ENCODE results near the gene ADAM15. TPM values are rescaled to one million over a fixed set of nuclear protein-coding genes. Genes with fewer than 3 reads are reported as not detected.

ADAM15 gene
- total RNA-seq, 1 donor from 2014 or later, result 69.0 TPM

GRCh38 chr1:155032886-155033285, 18.2 kb upstream of the ADAM15 start:
- Mint-ChIP-seq H3K9me3 (no peaks in the 10 kb centered on the region), H3K27me3 (peaks cover 4% of the 10 kb centered on the region), H3K4me3 (no peak overlapping the region), H3K36me3 (no peaks in the 10 kb centered on the region), H3K27ac (peak overlapping the region; percentile 36), H3K4me1 (ENCODE audit: unreplicated experiment) (no peaks in the 10 kb centered on the region)
- TF ChIP-seq CTCF (conservative IDR thresholded peaks at IDR 0.05), result no peak
- DNase-seq (ENCODE audit: extremely low spot score, unreplicated experiment), result no peak

GRCh38 chr1:155033524-155033923, 17.6 kb upstream of the ADAM15 start, which contains the start of the genes DCST1 and DCST2:
Gene DCST1 (plus strand): TSS chr1:155033824. CDS start chr1:155034037, 213 bp downstream.
Gene DCST2 (minus strand): TSS chr1:155033781. CDS start chr1:155033701, 80 bp downstream.
- Mint-ChIP-seq H3K4me3 (no peak within 1 kb of the TSS), H3K4me1 (ENCODE audit: unreplicated experiment) (no peaks in the 10 kb centered on the region), H3K27me3 (peaks cover 4% of the 10 kb centered on the region), H3K9me3 (no peaks in the 10 kb centered on the region), H3K27ac (peak within 1 kb of the TSS; percentile 36), H3K36me3 (no peaks in the 10 kb centered on the region)
- TF ChIP-seq CTCF (conservative IDR thresholded peaks at IDR 0.05), result no peak
- no peak for DNase-seq (ENCODE audit: extremely low spot score, unreplicated experiment)

- no peaks in the 10 kb centered on the region for H3K36me3 Mint-ChIP-seq
- no peak overlapping the region for H3K27ac Mint-ChIP-seq
- H3K9me3 Mint-ChIP-seq, result no peaks in the 10 kb centered on the region
- no peak overlapping the region for H3K4me3 Mint-ChIP-seq
- no peaks in the 10 kb centered on the region for H3K27me3 Mint-ChIP-seq
- no peak for TF ChIP-seq CTCF (conservative IDR thresholded peaks at IDR 0.05)
- no peaks in the 10 kb centered on the region for H3K4me1 Mint-ChIP-seq (ENCODE audit: unreplicated experiment)
- DNase-seq (ENCODE audit: extremely low spot score, unreplicated experiment), result no peak
Measured at GRCh38 chr1:155034318-155035208, 16.6 kb upstream of the ADAM15 start.

GRCh38 chr1:155035936-155036335, 15.2 kb upstream of the ADAM15 start:
- H3K27ac Mint-ChIP-seq, result no peak overlapping the region
- no peak overlapping the region for H3K4me3 Mint-ChIP-seq
- no peak for DNase-seq (ENCODE audit: extremely low spot score, unreplicated experiment)
- H3K4me1 Mint-ChIP-seq (ENCODE audit: unreplicated experiment), result no peaks in the 10 kb centered on the region
- H3K9me3 Mint-ChIP-seq, result no peaks in the 10 kb centered on the region
- no peak for TF ChIP-seq CTCF (conservative IDR thresholded peaks at IDR 0.05)
- H3K27me3 Mint-ChIP-seq, result peaks cover 2% of the 10 kb centered on the region
- no peaks in the 10 kb centered on the region for H3K36me3 Mint-ChIP-seq

- TF ChIP-seq CTCF (conservative IDR thresholded peaks at IDR 0.05), result no peak
- no peaks in the 10 kb centered on the region for H3K9me3 Mint-ChIP-seq
- no peak for DNase-seq (ENCODE audit: extremely low spot score, unreplicated experiment)
- H3K27me3 Mint-ChIP-seq, result peaks cover 3% of the 10 kb centered on the region
- H3K4me1 Mint-ChIP-seq (ENCODE audit: unreplicated experiment), result no peaks in the 10 kb centered on the region
- no peaks in the 10 kb centered on the region for H3K36me3 Mint-ChIP-seq
- no peak overlapping the region for H3K4me3 Mint-ChIP-seq
- no peak overlapping the region for H3K27ac Mint-ChIP-seq
Measured at GRCh38 chr1:155037043-155037442, 14.1 kb upstream of the ADAM15 start.

Measured in type B pancreatic cell (in vitro differentiated cells).